ENCODE data around the gene VPS51. TPM values are rescaled to one million over a fixed set of nuclear protein-coding genes. Genes with fewer than 3 reads are reported as not detected.

VPS51 gene
- total RNA-seq, 3 donors from 2014 or later (not counting 1 experiment from before 2014, with no cell fraction given): 180 to 197 (median 184) TPM

DNA sequence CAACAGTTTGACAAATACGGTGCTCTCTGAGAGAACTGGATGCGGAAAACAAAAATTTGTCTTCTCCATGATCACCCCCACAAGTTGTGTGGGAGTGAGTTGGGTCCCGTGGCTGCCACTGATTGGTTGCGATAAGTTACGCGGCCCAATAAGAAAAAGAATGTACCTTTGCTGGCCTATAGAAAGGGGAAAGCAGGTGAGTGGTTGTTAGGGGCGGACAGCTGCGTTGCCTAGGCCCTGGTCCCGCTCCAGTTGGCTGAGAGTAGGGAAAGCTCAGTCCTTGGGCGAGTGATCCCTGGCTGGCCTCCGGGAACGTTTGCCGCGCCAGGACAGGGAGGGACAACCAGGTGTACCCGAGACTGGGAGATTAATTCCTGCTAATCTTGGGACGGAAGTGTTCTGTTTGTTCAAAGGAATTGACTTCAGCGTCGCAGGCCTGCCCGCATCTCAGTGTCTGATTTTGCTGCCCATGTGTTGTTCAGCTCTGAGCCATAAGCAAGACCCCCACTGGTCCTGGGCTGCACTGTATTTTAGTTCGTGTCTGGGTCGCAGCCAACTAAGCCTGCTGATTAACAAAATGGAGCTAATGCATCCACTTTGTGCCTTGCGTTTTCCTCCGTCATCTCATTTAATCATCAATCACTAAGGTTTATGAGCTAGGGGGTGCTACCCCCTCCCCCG, 39.1 kb downstream of the VPS51 start:
- TF ChIP-seq CTCF (IDR thresholded peaks at IDR 0.05): no peak
- H3K27me3 Mint-ChIP-seq (ENCODE audit: low read depth in 2 of 2): no peaks in the 10 kb centered on the region
- DNase-seq (peak; percentile 77 to 95), ATAC-seq (peak; percentile 82 to 92 (median 84))
- intact Hi-C loops (cut with micrococcal nuclease): loop anchor here (1.0 to 2.0 kb wide), 2 partner anchors 13 to 18 kb away; partner anchors contain the start of genes FAU, MRPL49 and ZNHIT2
- Histone ChIP-seq H3K9me3 (ENCODE audit: control insufficient read depth, insufficient read depth, low read length) (no peaks in the 10 kb centered on the region), H3K4me3 (ENCODE audit: low read length) (peak overlapping the region; percentile 92), H3K36me3 (ENCODE audit: control insufficient read depth, insufficient read depth, low read length) (peaks cover 26% of the 10 kb centered on the region), H3K27ac (ENCODE audit: low read length) (peak overlapping the region; percentile 99), H3K4me1 (ENCODE audit: control insufficient read depth, insufficient read depth, low read length) (peaks cover 49% of the 10 kb centered on the region), H3K27me3 (ENCODE audit: control insufficient read depth, insufficient read depth, low read length) (no peaks in the 10 kb centered on the region)
- H3K4me3 Mint-ChIP-seq: peak overlapping the region; percentile 98
- H3K4me1 Mint-ChIP-seq: peaks cover 32 to 52% of the 10 kb centered on the region in 2 donors
- WGBS (ENCODE audit: insufficient coverage): 4% methylated on average over 24 of the region's 24 CpGs
- peak overlapping the region; percentile 99 for H3K27ac Mint-ChIP-seq
- no peaks in the 10 kb centered on the region for H3K9me3 Mint-ChIP-seq
- H3K36me3 Mint-ChIP-seq: no peaks in the 10 kb centered on the region

DNA sequence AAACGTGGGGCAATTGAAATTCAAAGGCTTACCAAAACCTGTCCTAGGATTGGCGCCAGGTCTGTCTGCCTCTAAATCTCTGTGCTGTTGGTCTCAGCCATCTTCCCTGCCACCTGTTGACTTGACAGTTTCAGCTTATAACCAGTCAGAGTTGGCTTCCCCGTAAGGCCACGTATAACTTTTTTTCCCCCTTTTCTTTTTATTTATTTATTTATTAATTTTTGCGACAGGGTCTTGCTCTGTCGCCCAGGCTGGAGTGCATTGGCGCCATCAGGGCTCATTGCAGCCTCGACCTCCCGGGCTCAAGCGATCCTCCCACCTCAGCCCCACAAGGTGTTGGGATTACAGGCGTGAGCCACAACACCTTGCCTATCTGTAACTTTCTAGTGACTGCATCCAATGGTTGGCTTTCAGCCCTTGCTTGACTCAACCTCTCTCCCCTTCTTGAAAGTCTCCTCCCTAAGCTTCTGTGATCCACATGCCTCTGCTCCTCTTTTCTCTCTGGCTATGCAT, 39.7 kb downstream of the VPS51 start:
- Mint-ChIP-seq H3K27ac (peak overlapping the region; percentile 99), H3K4me1 (peaks cover 32 to 52% of the 10 kb centered on the region in 2 donors), H3K36me3 (no peaks in the 10 kb centered on the region), H3K27me3 (ENCODE audit: low read depth in 2 of 2) (peaks cover 0 to 3% of the 10 kb centered on the region in 2 donors), H3K9me3 (no peaks in the 10 kb centered on the region), H3K4me3 (peak overlapping the region; percentile 98)
- WGBS (ENCODE audit: insufficient coverage): 75% methylated on average over 9 of the region's 11 CpGs
- no peaks in the 10 kb centered on the region for H3K9me3 ChIP-seq (ENCODE audit: control insufficient read depth, insufficient read depth, low read length)
- H3K27ac ChIP-seq (ENCODE audit: low read length): peak overlapping the region; percentile 99
- H3K4me3 ChIP-seq (ENCODE audit: low read length): peak overlapping the region; percentile 92
- DNase-seq (no peak), ATAC-seq (no peak)
- H3K4me1 ChIP-seq (ENCODE audit: control insufficient read depth, insufficient read depth, low read length): peaks cover 45% of the 10 kb centered on the region
- peaks cover 21% of the 10 kb centered on the region for H3K36me3 ChIP-seq (ENCODE audit: control insufficient read depth, insufficient read depth, low read length)
- H3K27me3 ChIP-seq (ENCODE audit: control insufficient read depth, insufficient read depth, low read length): no peaks in the 10 kb centered on the region
- TF ChIP-seq CTCF (IDR thresholded peaks at IDR 0.05): no peak
- intact Hi-C loops (cut with micrococcal nuclease): loop anchor here (1.0 to 2.0 kb wide), 2 partner anchors 13 to 19 kb away; partner anchors contain the start of genes FAU, MRPL49 and ZNHIT2

- no peaks in the 10 kb centered on the region for H3K27me3 ChIP-seq (ENCODE audit: control insufficient read depth, insufficient read depth, low read length)
- no peak overlapping the region for H3K27ac ChIP-seq (ENCODE audit: low read length)
- peak overlapping the region; percentile 77 for H3K4me3 Mint-ChIP-seq
- peaks cover 0 to 12% of the 10 kb centered on the region in 2 donors for H3K27me3 Mint-ChIP-seq (ENCODE audit: low read depth in 2 of 2)
- no peaks in the 10 kb centered on the region for H3K9me3 ChIP-seq (ENCODE audit: control insufficient read depth, insufficient read depth, low read length)
- H3K4me1 ChIP-seq (ENCODE audit: control insufficient read depth, insufficient read depth, low read length): peaks cover 36% of the 10 kb centered on the region
- H3K9me3 Mint-ChIP-seq: no peaks in the 10 kb centered on the region
- intact Hi-C loops (cut with micrococcal nuclease): no loop called here
- no peak overlapping the region for H3K4me3 ChIP-seq (ENCODE audit: low read length)
- DNase-seq (peak in 1 of 2 donors; percentile 10), ATAC-seq (no peak)
- peak overlapping the region; percentile 99 for H3K27ac Mint-ChIP-seq
- no peaks in the 10 kb centered on the region for H3K36me3 Mint-ChIP-seq
- peaks cover 32 to 47% of the 10 kb centered on the region in 2 donors for H3K4me1 Mint-ChIP-seq
- no peak for TF ChIP-seq CTCF (IDR thresholded peaks at IDR 0.05)
- WGBS (ENCODE audit: insufficient coverage): 90% methylated on average over 15 of the region's 15 CpGs
- peaks cover 12% of the 10 kb centered on the region for H3K36me3 ChIP-seq (ENCODE audit: control insufficient read depth, insufficient read depth, low read length)
Observed at GRCh38 chr11:65136515-65137096, 40.6 kb downstream of the VPS51 start.

Data from natural killer cell (primary cell).